CD4-positive, alpha-beta T cell treated with Interferon alpha-2 for 1 hour (primary cell): ENCODE measurements around the gene OR8B3.
"Not testable (repeated sequence)": the region's sequence is repeated elsewhere in the genome, so short reads cannot be mapped to it uniquely, and the experiment has no call there.

ENCODE experiments used
- DNase-seq, 2 donors: peaks; one replicate each; pipeline ENCODE4 v3.0.0-alpha.2; 2020 to 2022

OR8B3 gene, protein sequence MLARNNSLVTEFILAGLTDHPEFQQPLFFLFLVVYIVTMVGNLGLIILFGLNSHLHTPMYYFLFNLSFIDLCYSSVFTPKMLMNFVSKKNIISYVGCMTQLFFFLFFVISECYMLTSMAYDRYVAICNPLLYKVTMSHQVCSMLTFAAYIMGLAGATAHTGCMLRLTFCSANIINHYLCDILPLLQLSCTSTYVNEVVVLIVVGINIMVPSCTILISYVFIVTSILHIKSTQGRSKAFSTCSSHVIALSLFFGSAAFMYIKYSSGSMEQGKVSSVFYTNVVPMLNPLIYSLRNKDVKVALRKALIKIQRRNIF

DNA sequence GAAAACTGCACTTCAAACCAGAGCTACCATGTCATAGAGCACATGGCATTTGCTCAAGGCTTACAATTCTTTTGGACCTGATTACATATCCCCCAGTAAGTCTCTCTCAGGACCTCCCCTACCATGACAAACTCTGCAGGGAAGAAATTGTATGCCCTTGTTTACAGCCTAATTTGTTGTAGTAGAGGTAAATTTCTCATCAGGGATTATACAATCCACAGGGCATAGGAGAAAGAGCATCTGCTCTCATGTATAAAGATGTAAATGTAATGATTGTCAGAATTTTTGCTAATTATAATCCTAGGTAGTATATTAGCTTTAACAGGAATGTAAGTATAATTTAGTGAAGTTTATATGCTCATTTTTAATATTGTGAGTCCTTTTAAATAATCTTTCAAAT, at the start of gene OR8B3:
Gene OR8B3 (minus strand): TSS at position 101 of the 400 bp plus-strand sequence. CDS start 1,673 bp downstream, outside the sequence.
- no peak for DNase-seq

DNA sequence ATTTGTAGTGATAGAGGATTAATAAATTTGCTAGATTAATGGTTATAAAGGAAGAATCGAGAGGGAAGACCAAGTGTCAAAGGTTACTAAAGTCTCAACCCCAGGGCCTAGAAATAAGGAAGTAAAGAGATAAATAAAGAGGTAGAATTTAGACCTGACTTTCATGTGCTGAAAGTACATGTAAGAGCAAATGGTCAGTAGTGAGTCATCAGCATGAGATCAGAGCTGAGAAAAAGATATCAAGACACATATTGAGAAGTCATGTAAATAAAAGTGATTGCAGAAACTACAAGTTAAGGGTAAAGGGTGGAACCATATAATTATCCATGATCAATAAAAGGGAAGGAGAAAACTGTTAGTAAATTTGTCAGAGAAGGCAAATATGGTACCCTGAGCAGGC, 48.1 kb upstream of the OR8B3 start:
- no peak for DNase-seq

DNA sequence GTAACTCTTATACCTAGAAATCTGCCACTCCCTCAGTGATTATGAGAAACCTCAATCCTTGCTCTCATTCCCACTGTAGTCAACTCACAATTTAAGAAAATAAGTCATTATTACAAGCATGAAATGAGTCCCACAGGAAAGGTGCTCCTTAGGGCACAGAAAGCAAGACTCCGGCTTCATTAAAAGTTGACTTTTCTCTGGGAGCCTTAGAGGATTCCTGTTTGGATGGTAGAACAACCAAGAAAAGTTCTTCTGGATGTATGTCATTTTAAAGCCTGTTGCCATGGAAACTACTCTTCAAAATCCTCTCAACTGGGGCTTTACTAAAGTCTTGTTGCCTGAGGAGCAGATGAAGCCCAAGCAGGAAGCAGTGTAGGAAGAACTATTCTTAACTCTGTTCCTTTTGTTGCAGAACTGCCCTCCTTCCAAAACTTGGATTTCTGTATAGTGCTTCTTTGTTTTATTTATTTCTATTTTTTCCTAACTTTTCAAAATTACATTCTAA, 46.9 kb upstream of the OR8B3 start, which contains the start of gene OR8B8:
Gene OR8B8 (minus strand): TSS at position 51 of the 505 bp plus-strand sequence. CDS start 4,611 bp downstream, outside the sequence.
- no peak for DNase-seq

DNA sequence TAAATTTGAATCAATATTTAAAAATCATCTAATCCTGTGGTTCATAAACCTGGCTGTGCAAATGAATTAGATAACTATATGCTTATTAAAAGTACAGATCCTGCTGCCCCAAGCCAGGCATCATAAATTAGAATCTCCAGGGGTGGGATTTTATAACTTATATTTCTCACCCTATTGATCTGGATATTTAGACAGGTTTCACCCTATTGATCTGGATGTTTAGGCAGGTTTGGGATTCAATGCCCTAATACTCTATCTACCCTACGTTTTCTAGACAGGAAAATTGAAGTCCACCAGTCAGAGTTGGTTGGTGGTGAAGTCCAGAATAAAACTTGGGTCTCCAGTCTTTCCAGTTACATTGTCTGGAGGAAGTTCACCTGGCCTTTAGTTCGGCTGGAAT, 44.0 kb upstream of the OR8B3 start:
- DNase-seq: no peak

DNA sequence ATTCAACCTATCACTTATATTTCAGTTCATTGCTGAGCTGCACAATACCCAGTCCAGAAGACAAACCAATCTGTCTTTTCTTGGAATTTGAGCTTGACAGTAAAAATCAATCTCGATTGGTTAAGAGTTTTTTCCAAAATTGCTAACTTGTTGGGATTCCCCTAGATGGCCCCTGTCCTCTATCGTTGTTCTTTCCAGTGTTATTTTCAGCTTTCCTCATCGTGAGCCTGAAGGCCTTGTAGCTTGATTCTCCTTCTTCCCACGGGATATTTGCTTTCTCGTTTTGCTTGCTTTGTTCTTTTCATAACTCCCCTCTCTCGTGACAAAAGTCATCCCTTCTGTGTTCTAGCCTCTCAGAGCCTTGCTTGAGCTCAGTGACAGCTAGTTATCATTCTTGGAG, 43.6 kb upstream of the OR8B3 start:
- DNase-seq: no peak

DNA sequence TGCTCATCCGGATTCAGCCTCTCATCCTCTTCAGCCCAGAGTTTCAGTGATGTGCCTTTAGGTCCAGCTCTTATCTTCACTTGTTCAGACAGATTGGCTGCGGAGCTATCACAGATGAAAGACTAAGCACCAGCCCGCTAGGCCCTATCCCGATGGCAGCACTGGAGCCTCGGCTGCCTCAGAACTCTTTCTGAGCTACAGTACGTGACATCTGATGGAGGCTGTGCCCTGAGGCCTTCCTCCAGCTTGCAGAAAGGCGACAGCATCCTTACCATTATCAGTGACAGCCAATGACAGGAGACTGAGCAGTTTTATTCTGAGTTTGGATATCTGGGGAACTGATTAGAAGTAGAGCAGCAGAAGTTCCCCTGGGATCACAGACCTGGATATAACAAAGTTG, 42.7 kb upstream of the OR8B3 start:
- DNase-seq: no peak

DNA sequence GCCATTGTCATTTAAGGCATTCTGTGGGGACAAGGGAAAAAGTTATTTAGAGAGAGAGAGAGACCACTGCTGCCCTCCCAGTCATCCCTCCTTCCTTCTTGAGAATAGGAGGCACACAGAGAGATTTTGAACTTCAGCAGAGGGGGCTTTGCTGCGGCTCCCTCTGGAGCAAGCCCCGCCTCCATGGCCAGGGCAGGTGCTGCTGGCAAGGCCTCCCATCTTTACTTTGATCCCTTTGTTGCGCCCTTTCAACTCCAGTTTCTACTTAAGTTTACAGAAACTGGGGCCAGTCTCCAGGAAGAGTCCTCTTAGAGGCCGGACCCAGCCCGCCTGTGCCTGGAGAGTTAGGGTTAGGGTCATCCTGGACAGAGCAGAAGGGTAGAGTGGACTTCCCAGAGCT, 42.3 kb upstream of the OR8B3 start:
- no peak for DNase-seq

DNA sequence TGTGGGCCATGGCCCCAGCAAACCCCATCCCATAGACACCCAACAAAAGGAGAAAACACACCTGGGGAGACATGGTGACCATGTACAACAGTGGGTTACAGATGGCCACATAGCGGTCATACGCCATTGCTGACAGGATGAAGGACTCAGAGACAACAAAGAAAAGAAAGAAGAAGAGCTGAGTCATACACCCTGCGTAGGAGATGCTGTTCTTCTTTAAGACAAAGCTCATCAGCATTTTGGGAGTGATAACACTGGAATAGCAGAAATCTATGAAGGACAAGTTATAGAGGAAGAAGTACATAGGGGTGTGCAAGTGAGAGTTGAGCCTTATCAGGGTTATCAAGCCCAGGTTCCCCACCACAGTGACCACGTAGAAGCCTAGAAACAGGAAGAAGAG, 41.8 kb upstream of the OR8B3 start:
- DNase-seq: no peak

DNA sequence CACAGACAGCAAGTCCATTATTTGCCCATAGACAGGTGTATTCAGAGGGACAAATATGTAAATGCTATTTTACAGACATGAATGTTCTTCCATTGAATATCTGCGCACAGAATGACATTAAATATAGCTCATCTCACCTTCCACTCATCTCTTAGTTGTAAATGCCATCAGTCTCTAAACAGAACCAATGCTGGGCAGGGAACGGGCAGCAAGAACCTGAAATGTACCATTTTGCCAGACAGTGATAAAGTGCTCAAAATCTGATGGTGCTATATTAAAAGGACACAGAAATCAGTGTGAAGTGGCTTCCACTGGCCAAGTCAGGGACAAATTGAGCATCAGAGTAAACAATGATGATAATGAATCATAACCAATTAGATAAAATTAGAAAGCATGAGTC, 35.9 kb upstream of the OR8B3 start:
- DNase-seq: no peak

DNA sequence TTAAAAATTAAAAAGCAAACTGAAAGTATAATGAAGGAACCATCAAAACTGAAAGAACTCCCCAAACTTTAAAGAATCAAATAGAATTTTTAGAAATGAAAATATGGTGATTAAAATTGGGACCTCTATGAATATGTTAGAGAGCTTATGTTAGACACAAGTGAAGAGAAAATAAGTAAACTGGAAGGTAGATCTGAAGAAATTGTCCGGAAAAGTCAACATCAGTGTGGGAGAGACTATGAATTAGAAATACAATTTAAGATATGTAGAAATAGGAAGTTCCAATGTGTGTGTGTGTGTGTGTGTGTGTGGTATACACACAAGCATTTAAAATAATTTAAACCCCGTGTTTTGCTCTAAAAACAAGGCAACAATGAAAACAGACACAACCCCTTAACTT, 30.8 kb upstream of the OR8B3 start:
- DNase-seq: no peak

DNA sequence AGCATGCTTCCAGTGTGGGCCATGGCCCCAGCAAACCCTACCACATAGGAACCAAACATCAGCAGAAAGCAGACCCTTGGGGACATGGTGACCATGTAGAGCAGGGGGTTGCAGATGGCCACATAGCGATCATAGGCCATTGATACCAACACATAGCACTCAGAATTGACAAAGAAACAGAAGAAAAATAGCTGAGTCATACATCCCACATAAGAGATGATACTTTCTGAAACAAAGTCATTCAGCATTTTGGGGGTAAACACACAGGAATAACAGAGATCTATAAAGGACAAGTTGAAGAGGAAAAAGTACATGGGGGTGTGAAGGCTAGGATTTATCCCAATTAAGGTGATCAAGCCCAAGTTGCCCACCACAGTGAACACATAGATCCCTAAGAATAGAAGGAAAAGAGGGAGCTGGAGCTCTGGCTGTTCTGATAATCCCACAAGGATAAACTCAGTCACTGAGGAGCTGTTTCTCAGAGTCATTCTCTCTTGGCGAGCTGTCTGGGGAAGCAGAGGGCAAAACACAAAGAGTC, 25.6 kb upstream of the OR8B3 start, which contains the start of gene OR8B4:
Gene OR8B4 (minus strand): TSS at position 488 of the 538 bp plus-strand sequence. CDS start 0 bp downstream, at position 488.
- DNase-seq: no peak

DNA sequence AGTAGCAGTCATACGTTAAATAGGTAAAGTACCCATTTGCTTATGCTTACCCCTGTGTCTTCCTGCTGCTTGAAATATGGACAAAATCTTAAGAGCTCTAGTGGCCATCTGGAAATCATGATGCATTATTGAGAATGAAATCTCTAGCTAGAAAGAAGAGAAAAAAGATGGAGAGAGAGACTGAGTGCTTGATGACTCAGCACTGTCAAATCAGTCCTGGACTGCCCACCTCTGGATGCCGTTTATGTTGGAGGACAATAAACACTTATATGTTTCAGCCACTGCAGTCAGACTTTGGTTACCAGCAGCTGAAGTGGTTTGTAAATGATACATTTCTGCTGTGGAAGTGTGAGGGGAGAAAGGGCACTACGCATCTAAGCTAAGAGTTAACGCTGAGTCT, 22.2 kb upstream of the OR8B3 start:
- no peak for DNase-seq

DNA sequence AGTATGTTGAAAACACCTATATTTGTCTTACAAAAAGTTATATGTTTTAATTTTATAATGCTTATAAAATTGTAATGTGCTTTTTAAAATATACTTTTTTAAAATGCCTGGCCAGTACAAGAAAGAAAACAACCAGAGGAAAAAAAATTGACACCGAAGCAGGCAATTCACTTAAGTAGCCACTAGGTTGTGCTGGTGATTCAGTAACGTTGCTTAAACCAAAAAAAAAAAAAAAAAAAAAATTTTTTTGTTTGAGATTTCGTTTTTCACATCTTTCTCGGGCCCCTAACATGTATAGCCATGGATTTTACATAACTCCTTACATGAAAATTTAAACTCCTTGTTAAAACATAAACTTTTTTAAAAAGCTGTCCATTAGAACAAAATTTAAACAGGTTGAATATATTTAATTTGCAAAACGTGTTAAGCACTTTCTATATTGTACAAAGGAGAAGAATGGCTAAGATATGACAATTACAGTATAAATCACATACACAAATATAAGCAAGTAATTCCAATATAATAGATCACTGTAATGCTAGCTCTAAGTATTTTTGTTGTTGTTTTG, 16.6 kb upstream of the OR8B3 start:
- peak in 1 of 2 donors; percentile 22 for DNase-seq

DNA sequence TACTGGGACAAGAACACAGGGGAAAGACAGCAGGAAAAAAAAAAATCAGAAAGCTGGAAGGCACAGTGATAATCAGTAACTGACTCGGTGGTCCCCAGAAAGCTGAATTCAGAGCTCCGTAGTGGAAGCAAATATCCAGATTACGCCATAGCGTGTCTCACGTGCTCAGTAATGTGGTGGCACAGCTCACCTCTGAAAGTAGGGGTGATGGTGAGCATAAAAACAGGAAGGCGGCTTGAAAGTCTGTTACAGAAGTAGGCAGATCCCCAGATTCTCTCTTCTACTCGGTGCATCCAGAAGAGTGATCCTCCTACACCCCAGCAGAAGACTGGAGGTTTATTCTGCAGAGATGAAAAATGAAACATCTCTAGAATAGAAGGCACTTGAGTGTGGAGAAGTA, 11.1 kb upstream of the OR8B3 start:
- DNase-seq: no peak

DNA sequence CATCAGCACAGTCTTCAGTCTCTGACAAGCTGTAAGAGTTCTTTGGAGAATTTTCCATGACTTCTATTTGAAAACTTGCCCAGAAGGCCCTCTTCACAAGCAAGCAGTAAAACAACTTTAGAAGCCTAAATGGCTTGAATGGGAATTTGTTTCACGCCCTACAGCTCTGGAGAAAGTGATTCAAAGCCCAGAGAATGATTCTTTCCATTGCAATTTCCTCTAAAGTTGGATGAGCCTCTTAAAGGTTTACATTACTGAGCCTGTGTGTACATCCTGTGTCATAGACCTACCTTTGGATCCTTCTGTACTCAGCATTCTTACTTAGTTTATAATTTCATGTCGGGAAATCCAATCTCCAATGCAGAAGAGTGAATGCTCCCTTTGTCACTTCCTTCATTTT, 6.8 kb upstream of the OR8B3 start:
- no peak for DNase-seq

DNA sequence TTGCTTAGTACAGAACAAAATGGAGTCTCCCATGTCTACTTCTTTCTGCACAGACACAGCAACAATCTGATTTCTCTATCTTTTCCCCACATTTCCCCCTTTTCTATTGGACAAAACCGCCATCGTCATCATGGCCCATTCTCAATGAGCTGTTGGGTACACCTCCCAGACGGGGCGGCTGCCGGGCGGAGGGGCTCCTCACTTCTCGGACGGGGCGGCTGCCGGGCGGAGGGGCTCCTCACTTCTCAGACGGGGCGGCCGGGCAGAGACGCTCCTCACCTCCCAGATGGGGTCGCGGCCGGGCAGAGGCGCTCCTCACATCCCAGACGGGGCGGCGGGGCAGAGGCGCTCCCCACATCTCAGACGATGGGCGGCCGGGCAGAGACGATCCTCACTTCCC, 4.4 kb upstream of the OR8B3 start:
- DNase-seq: not testable (repeated sequence)

DNA sequence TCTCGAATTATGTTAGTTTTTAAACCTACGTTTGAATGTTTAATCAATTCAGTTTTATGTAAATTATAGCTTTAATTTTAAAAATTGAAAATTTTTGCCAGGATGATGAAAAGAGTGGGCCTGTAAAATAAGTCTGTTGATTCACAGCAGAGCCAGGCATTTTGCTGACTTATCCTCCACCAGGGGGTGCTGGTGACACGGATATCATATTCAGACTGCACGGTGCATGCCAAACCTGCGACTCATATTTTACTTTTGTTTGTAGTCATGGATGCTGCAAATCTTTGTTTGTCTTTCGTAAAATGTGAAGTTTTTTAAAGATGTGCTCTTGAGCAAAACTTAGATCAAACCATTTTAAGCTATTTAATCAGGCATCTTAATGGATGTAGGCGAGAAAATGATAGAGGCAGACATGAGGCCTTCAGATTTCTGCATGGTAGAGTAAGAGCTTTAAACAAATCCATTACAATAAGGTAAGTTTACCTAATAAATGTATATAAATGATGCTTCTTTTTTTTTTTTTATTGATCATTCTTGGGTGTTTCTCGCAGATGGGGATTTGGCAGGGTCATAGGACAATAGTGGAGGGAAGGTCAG, 3.6 kb upstream of the OR8B3 start:
- peak; percentile 37 to 41 for DNase-seq

DNA sequence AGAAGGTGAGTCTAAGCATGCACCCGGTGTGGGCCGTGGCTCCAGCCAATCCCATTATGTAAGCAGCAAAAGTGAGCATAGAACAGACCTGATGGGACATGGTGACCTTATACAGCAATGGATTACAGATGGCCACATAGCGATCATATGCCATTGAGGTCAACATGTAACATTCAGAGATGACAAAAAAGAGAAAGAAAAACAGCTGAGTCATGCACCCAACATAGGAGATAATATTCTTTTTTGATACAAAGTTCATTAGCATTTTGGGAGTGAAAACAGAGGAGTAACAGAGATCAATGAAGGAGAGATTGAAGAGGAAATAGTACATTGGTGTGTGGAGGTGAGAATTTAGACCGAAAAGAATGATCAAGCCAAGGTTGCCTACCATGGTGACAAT, 2.0 kb downstream of the OR8B3 start:
- DNase-seq: not testable (repeated sequence)

DNA sequence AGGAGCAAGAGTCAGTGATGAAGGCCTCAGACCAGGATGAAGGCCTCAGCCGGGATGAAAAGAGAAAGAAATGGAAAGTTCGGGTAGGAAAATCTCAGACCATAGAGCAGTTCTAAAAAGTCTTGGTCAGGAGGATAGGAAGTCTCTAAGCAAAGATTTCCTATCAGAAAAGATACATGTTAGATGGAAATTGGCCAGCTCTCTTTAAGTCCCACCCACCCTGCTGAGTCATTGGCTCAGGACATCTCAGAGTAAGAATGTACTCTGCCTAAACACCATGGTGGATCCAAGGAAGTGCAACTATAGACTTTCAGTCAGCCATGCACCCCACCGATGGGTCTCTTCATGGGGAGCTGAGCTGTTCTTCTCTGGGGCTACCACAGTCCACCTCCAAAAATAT, 4.4 kb downstream of the OR8B3 start:
- no peak for DNase-seq

DNA sequence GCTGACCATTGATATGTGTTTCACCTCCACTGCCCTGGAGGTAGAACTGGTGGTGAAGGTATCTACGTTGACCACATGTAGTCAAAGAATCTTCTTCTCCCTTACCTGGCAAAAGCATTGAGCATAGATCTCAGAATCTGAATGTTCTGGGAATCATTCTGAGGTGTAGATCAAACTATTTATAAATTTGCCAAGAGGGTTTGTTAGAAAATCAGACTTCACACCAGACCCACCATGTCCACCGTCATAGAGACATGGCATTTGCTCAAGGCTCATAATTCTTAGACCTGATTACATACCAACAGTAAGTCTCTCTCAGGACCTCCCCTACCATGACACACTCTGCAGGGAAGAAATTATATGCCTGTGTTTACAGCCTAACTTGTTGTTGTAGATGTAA, 14.4 kb downstream of the OR8B3 start, which contains the start of gene OR8B2:
Gene OR8B2 (minus strand): TSS at position 101 of the 400 bp plus-strand sequence. CDS start 1,156 bp downstream, outside the sequence.
- no peak for DNase-seq

DNA sequence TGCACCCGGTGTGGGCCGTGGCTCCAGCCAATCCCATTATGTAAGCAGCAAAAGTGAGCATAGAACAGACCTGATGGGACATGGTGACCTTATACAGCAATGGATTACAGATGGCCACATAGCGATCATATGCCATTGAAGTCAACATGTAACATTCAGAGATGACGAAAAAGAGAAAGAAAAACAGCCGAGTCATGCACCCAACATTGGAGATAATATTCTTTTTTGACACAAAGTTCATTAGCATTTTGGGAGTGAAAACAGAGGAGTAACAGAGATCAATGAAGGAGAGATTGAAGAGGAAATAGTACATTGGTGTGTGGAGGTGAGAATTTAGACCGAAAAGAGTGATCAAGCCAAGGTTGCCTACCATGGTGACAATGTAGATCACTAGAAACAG, 16.0 kb downstream of the OR8B3 start:
- DNase-seq: not testable (repeated sequence)

DNA sequence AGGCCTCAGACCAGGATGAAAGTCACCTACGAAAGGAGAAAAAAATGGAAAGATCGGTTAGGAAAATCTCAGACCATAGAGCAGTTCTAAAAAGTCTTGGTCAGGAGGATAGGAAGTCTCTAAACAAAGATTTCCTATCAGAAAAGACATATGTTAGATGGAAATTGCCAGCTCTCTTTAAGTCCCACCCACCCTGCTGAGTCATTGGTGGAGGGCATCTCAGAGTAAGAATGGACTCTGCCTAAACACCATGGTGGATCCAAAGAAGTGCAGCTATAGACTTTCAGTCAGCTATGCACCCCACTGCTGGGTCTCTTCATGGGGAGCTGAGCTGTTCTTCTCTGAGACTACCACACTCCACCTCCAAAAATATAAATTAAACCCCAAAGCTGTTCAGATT, 18.2 kb downstream of the OR8B3 start:
- no peak for DNase-seq

DNA sequence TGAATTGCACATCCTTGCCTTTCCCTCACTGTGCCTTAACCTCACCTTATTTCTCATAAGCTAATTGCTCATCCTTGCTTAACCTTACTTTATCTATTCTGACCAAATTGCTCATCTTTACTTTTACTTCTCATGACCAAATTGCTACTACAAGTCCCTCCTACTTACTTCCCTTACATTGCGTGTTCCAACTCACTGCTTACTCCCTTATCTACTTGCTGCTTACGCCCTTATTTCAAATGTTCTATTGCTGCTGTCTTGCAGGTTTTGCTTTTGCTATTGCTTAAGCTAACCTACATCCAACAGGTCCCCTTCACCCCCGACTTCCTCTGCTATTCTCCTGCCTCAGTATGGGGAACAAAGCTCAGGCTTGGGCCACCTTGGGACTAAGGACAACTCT, 22.5 kb downstream of the OR8B3 start:
- DNase-seq: no peak

DNA sequence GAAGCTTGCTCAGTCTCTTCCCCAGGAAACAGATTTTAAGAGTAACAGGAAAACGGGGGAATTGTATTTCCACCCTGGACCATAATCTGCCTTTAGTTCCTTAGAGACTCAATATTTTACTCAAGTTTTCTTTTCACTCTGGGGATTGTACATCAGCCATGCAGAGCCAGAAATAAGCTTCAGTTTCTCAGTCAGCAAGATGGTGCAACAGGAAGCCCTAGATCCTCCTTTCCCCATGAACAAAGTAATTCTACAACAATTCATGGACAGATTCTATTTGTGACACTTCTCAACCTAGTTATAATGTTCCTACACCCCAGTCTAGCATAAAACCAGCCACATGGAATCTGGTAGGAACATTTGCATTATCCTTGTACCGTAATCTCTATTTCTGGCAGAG, 39.3 kb downstream of the OR8B3 start:
- DNase-seq: no peak
